Endothelial cell of umbilical vein (primary cell): Measurements from ENCODE around the gene DSCAML1.

Experiments
- CTCF ChIP-seq, 2 donors: IDR thresholded peaks; 1 replicate in 1 of 2; 2 replicates in 1 of 2; pipeline ENCODE4 v1.5.1; 2011; ENCODE audit warnings: low read length in 2 of 2, mild to moderate bottlenecking in 2 of 2, moderate library complexity in 2 of 2, control low read depth in 1 of 2, inconsistent platforms in 1 of 2, low read depth in 1 of 2; ENCODE audit not compliant: insufficient read depth in 1 of 2; ENCODE audit errors: extremely low read depth in 1 of 2
- EZH2 ChIP-seq: IDR thresholded peaks from 2 replicates; pipeline ENCODE4 v1.6.1; 2012; ENCODE audit warnings: borderline replicate concordance, low read depth, mild to moderate bottlenecking, moderate library complexity, low read length, inconsistent platforms; ENCODE audit not compliant: severe bottlenecking
- FOS ChIP-seq: IDR thresholded peaks from 2 replicates; pipeline ENCODE4 v1.6.1; 2011; ENCODE audit warnings: mild to moderate bottlenecking, low read length, moderate library complexity, borderline replicate concordance; ENCODE audit not compliant: insufficient read depth
- MAX ChIP-seq: IDR thresholded peaks from 2 replicates; pipeline ENCODE4 v1.6.1; 2011; ENCODE audit not compliant: insufficient read depth, insufficient read length
- MYC ChIP-seq: IDR thresholded peaks from one replicate; pipeline ENCODE4 v1.6.1; 2011; ENCODE audit warnings: mild to moderate bottlenecking, low read depth, low read length
- POLR2AphosphoS5 ChIP-seq: IDR thresholded peaks from 2 replicates; pipeline ENCODE4 v1.6.1; 2012; ENCODE audit warnings: low read depth, mild to moderate bottlenecking, control low read depth, low read length, moderate library complexity; ENCODE audit not compliant: insufficient read depth

GRCh38 chr11:117385906-117386305, 411.1 kb downstream of the DSCAML1 start:
- no peak for TF ChIP-seq CTCF (IDR thresholded peaks at IDR 0.05; ENCODE audit: extremely low read depth in 1 of 2, insufficient read depth in 1 of 2, low read depth in 1 of 2, low read length in 2 of 2)
- TF ChIP-seq POLR2AphosphoS5: no peak
- TF ChIP-seq MAX: no peak
- TF ChIP-seq EZH2: no peak
- TF ChIP-seq MYC: no peak
- no peak for TF ChIP-seq FOS
